GM19025 (cell line): ENCODE results near the gene ELFN1.

Experiments
- ATAC-seq: cut with Tn5 transposase; IDR thresholded peaks from one replicate; pipeline ENCODE4 v1.9.1; 2021; ENCODE audit warnings: mild to moderate bottlenecking, low read depth, moderate library complexity; ENCODE audit not compliant: unreplicated experiment

ELFN1 gene

DNA sequence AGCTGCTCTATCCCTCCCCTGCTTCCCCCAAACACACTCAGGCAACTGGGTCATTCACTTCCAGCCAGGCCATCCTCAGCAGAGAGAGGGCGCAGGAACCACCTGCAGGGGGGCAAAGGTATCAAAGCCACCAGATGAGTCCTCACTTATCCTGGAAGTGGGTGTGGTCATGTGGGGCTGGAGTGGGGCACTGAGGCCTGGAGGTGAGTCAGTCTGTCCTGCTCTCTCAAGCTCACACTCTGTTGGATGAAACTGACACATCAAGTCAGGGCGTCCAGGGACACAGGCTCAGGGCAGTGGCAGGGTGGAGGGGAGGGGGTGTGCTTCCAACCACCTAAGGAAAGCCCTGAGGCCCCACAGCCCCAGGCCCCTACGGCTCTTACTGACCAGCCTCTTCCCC, 8.0 kb upstream of the ELFN1 start:
- no peak for ATAC-seq

DNA sequence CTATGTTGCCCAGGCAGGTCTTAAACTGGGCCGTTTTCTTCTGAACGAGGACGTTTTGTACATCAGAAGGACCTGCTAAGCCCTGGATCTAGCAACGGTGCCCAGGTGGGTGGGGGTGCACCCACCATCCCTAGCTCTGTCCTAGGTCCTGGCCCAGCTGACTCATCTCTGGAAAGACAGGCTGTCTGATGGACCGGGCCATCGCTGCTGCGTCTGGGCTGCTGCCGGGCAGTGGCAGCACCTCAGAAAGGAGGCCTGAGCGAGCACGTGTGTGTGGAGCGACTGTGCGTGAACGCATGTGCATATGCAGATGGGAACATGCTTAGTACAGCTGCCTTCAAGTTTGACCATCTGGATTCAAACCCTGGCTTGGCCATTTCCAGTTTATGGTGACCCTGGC, 7.3 kb upstream of the ELFN1 start:
- no peak for ATAC-seq

- no peak for ATAC-seq
Measured at GRCh38 chr7:1663223-1663622, 6.9 kb upstream of the ELFN1 start.

- ATAC-seq = no peak
Measured at GRCh38 chr7:1663857-1664651, 6.0 kb upstream of the ELFN1 start.

DNA sequence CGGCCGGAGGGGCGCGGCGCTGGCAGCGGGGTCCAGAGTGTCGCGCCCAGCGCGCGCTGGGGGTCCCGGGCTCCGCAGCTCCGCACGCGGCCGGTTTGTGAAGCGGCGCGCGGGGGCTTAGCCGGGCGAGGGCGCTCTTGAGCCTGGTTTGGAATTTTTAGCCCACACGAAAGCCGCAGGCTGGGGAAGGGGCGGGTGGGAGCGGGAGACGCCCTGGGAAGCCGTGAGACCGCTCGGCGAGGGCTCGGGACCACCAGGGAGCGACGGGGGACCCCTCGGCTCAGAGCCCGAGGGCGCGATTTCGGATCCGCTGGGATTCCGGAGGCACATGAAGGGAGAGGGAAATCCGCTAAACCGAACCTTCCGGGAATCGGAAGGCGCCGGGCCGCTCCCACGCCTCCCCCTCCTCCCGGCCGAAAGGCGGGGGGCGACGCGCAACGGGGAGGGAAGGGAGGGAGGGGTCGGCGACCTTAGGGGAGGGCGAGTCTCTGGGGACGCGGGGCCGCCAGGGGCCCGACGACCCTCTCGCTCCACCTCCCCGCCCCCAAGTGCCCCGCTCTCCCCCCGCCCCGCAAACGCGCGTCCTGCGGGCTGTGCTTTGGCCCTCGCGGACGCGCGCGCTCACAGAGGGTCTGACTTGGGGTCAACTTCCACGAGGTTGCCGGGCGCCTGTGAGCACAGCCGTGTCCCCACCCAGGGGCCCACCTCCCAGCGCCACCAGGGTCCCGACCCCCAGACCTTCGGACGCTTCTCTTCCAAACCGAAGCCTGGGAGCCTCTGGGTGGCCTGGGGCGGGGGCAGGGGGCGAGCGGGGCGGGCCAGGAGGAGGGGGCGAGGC, 5.1 kb upstream of the ELFN1 start:
- no peak for ATAC-seq

DNA sequence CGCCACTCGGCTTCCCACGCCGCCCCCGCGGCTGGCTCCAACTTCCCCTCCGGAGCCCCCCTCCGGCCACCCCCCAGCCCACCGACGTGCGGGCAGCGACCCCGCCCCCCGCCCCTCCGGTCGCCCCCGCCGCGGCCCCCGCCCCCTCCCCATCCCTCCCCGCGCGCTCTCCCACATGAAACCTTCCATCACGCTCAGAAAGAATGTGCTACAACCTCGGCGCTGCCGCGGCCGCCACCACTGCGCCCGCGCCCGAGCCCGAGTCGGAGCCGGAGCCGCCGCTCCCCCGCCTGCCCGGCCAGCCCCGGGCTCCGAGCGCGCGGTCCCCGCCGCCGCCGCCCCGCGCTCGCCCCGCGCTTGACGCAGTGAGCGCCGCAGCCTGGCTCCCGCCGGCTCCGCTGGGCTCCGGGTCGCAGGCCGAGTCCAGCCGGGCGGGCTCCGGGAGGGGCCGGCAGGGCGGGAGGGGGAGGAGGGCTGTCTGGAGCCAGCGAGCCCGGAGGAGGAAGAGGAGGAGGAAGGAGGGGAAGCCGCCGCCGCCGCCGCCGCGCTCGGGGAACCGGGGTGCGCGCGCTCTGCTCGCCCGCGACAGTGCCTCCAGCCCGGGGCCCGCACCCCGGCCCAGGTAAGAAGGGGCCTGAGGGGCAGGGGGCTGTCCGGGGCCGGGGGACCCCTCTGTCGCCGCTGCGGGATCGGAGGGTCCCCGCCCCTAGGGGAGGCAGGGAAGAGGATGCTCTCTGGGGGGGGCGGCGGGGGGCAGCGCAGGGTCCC, 4.3 kb upstream of the ELFN1 start:
- no peak for ATAC-seq

GRCh38 chr7:1666317-1666822, 3.7 kb upstream of the ELFN1 start:
- no peak for ATAC-seq

DNA sequence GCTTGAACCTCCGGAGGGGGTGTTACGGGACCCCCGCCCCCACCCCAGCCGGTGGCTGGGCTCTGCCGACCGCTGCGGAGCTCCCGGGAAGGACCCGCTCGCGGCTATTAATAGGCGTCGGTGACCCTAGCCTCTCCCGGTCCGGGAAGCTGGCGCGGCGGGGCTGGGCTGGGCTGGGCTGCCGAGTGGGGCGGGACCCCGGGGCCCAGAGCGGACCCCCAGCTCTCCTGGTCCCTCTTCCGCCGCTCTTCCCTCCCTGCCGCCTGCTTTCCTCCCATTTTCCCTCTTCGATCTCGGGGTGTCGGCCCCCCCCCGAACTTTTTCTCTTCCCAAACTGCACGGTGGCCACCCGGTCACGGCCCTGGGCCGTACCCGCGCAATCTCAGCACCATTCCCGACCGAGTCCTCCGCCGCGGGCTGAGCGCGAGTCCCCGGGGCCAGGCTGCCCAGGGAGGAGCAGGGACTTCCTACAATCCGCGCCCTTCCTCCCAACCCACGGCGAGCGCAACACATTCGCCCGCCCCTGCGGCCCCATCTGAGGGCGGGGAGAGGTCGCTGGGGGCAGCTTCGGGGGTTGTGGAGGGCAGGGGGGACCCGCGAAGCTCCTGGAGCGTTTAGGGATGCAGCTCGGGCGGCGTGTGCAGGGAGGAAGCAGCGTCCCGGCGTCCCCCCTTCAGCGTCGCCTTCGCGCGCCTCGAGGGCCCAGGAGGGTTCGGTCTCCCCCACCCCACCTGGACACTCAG, 3.1 kb upstream of the ELFN1 start:
- ATAC-seq = no peak

- no peak for ATAC-seq
Measured at GRCh38 chr7:1667566-1668395, 2.3 kb upstream of the ELFN1 start.

DNA sequence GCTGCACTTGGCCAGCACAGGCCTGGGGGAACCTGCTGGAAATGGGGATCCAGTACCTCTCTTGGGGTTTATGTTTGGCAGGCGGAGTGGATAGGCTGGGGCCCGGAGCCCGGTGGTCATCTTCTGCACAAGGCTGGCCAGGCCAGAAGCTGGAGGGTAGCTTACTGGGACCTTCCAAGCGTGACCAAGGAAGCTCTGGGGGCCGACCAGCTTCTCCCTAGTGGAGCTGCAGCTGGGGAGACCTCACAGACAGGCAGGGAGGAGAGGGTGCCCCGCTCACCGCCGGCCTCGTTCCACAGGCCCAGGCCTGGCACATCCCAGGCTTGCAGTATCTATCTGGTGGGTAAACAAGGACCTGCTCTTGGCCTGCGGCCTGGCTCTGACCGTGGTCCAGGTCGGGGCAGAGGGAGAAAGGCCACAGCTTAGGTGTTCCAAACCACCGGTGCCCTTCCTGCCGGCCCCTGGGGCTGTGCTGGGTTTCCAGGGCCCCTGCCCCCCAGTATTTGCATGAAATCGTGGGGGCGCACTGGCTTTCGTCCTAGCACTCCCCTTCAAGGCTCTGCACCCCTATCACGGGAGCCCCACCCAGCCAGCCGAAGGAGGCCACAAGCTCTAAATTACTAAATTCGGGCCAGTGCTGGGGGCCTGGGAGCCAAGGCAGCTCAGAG, 1.5 kb upstream of the ELFN1 start:
- ATAC-seq = no peak

GRCh38 chr7:1669064-1669951, 769 bp upstream of the ELFN1 start:
- ATAC-seq = no peak

GRCh38 chr7:1670894-1671593, 967 bp downstream of the ELFN1 start:
- no peak for ATAC-seq

- ATAC-seq = no peak
Measured at GRCh38 chr7:1671594-1672451, 1.7 kb downstream of the ELFN1 start.

- ATAC-seq = no peak
Measured at GRCh38 chr7:1672851-1673486, 2.9 kb downstream of the ELFN1 start.

- no peak for ATAC-seq
Measured at GRCh38 chr7:1673581-1674118, 3.6 kb downstream of the ELFN1 start.
